MM.1S (cell line): Measurements from ENCODE around the gene HBA1.

Source experiments
- CTCF ChIP-seq: fragments of 300-600 bp; sonication (generic); IDR thresholded peaks from 2 replicates; pipeline ENCODE4 v1.5.1; 2016; ENCODE audit warnings: antibody characterized with exemption, low read length, mixed read lengths
- EZH2 ChIP-seq: fragments of 300-600 bp; sonication (generic); optimal IDR thresholded peaks from 2 replicates; pipeline ENCODE3; 2017; ENCODE audit warnings: low read depth, mild to moderate bottlenecking, antibody characterized with exemption, low read length, mixed read lengths

GRCh38 chr16:160691-161190, 15.7 kb upstream of the HBA1 start:
- no peak for TF ChIP-seq CTCF
- no peak for TF ChIP-seq EZH2
